Stimulated activated naive CD8-positive, alpha-beta T cell treated with anti-CD3 and anti-CD28 coated beads, Interleukin-15, Interleukin-2, amounts not matched to agents 100 U/mL and 50 U/mL, for 24 hours (primary cell): ENCODE measurements around the gene SUN3.
"Not testable (repeated sequence)": the region's sequence is repeated elsewhere in the genome, so short reads cannot be mapped to it uniquely, and the experiment has no call there.

Experiments
- ATAC-seq: fragments of 150-1000 bp; cut with Tn5 transposase; one replicate; pipeline ENCODE4 v1.10.0; 2021
- DNase-seq: peaks from one replicate; pipeline ENCODE4 v3.0.0; 2021

Gene SUN3

GRCh38 chr7:47944536-47945260, 84.2 kb downstream of the SUN3 start:
- ATAC-seq (no peak), DNase-seq (no peak)

- DNase-seq (no peak), ATAC-seq (no peak)
Measured at GRCh38 chr7:47943676-47944474, 85.0 kb downstream of the SUN3 start.

- not testable (repeated sequence) for ATAC-seq, DNase-seq
Measured at GRCh38 chr7:47942651-47943050, 86.3 kb downstream of the SUN3 start.

- DNase-seq (no peak), ATAC-seq (no peak)
Measured at GRCh38 chr7:47942132-47942531, 86.8 kb downstream of the SUN3 start.

- ATAC-seq (no peak), DNase-seq (no peak)
Measured at GRCh38 chr7:47941136-47941844, 87.6 kb downstream of the SUN3 start.

GRCh38 chr7:47940088-47941013, 88.6 kb downstream of the SUN3 start:
- DNase-seq, result no peak

GRCh38 chr7:47939425-47940036, 89.4 kb downstream of the SUN3 start:
- ATAC-seq (no peak), DNase-seq (no peak)

More at GRCh38 chr7:47940088-47941013, 88.6 kb downstream of the SUN3 start:
- no peak for ATAC-seq

GRCh38 chr7:47938574-47939165, 90.2 kb downstream of the SUN3 start:
- DNase-seq, result no peak

GRCh38 chr7:47937711-47938573, 91.0 kb downstream of the SUN3 start:
- no peak for DNase-seq
- ATAC-seq, result no peak

More at GRCh38 chr7:47938574-47939165, 90.2 kb downstream of the SUN3 start:
- ATAC-seq, result no peak
